HG03565 (cell line): ENCODE data around the gene PRMT2.

ENCODE experiments used
- ATAC-seq: cut with Tn5 transposase; IDR thresholded peaks from one replicate; pipeline ENCODE4 v1.9.1; 2021; ENCODE audit warnings: mild to moderate bottlenecking, moderate library complexity; ENCODE audit not compliant: unreplicated experiment

PRMT2 gene

GRCh38 chr21:46635324-46636180 lies at the start of gene PRMT2:
Gene PRMT2 (plus strand): TSS chr21:46635674. CDS start chr21:46636952, 1,278 bp downstream.
- peak; percentile 89 for ATAC-seq

DNA sequence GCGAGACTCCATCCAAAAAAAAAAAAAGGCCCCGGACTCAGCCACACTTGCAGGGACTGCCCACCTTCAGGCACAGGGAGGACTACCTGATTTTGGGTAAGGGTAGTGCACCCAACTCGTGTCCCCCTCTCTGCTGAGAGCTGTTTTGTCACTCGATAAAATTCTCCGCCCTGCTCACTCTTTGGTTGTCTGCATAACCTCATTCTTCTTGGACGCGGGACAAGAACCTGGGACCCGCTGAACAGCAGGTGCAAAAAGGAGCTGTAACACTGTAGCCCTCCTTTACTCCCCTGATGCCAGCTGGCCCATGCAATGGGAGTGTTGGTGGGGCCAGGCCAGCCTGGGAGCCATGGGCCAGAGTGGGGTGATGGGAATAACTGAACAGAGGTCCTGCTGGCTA lies 41.2 kb upstream of the PRMT2 start:
- no peak for ATAC-seq

DNA sequence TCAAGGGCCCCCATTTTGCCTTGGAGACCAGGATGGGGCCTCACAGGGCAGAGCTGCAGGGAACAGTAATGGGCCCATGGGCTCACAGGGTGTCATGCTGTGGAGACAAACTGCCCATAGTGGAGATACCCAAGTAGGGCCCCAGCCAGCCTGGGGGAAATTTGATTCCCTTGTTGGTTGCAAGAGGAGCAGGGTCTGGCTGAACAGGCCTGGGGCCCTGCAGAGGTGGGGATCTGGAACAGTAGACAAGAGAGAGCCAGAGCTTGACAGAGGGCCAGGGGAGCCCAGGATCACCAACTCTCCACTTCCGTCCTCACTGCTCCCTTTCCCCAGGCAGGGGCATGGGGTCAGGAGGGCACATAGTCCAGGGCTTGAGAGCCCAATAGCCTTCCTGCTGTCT lies 39.3 kb upstream of the PRMT2 start:
- ATAC-seq, result no peak

- no peak for ATAC-seq
Measured at GRCh38 chr21:46597031-46597430, 38.4 kb upstream of the PRMT2 start.

GRCh38 chr21:46597896-46598343 lies 37.6 kb upstream of the PRMT2 start:
- no peak for ATAC-seq

GRCh38 chr21:46598581-46599572 lies 36.6 kb upstream of the PRMT2 start:
- no peak for ATAC-seq

DNA sequence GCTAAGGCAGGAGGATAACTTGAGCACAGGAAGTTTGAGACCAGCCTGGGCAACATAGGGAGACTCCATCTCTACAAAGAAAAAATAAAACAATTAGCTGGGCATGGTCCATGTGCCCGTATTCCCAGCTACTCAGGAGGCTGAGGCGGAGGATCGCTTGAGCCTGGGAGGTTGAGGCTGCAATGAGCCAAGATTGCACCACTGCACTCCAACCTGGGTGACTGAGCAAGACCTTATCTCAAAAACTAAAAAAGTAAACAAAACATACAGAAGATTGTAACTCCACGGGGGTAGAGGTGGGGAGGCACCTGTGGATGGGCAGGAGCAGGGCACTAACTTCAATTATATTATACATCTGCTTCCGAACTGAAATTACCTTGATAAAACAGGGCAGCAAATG lies 35.2 kb upstream of the PRMT2 start:
- no peak for ATAC-seq

DNA sequence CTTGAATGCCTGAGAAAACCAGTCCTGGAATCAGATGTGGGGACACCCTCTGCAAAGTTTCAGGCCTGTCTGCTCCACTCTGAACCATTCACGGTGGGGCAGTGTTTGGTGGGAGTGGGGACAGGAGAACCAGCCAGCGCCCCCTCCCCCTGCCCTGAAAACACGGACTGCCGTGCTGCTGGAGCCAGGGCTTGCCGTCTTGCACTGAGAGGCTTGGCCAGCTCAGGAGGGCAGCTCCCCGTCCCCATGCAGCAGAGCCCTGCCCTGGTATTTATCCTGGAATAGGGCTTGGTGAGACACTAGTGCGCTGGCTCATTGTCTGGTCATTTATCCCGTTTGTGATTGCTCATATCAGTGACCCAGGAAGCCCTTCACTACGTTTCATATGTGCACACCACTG lies 34.5 kb upstream of the PRMT2 start:
- no peak for ATAC-seq

GRCh38 chr21:46603228-46603627 lies 32.2 kb upstream of the PRMT2 start:
- ATAC-seq, result no peak

GRCh38 chr21:46604329-46604974 lies 31.0 kb upstream of the PRMT2 start:
- no peak for ATAC-seq

DNA sequence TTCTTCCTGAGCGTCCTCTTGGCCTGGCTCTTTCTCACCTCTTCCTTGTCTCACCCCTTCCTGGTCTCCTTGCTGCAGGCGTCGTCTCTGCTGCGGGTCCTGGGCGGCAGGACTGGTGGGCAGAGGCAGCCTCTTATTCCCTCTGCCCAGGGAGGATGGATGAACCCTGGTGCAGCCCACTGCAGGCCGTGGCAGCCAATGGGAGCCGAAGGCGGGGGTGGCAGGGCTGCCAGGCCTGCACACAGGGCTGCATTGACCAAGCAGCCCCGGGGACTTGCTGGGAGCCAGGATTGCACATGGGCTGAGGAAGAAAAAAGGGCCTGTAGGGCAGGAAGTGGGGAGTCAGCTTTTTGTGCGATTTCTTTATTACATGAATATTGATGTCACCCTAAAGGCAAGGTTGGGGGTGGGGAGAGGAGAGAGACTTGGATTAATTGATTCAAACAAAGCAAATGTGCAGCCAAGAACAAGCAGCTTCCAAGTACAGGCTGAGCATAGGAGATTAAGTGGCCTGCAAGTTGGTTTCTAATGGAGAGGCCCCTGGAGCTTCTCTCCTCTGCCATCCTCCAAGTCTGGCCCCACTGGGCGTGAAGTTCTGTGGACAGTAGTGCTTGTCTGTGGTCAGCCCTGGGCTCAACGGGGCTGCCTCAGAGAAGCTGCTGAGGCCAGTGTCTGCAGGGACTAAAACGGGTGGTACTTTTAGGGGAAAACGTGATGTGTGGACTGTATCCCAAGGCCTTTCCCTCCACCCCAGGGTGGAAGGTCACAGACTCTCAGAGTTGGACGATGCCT lies 30.3 kb upstream of the PRMT2 start, which contains the start of gene S100B:
Gene S100B (minus strand): TSS at position 108 of the 792 bp plus-strand sequence. CDS start 2,667 bp downstream, outside the sequence.
- ATAC-seq, result no peak

DNA sequence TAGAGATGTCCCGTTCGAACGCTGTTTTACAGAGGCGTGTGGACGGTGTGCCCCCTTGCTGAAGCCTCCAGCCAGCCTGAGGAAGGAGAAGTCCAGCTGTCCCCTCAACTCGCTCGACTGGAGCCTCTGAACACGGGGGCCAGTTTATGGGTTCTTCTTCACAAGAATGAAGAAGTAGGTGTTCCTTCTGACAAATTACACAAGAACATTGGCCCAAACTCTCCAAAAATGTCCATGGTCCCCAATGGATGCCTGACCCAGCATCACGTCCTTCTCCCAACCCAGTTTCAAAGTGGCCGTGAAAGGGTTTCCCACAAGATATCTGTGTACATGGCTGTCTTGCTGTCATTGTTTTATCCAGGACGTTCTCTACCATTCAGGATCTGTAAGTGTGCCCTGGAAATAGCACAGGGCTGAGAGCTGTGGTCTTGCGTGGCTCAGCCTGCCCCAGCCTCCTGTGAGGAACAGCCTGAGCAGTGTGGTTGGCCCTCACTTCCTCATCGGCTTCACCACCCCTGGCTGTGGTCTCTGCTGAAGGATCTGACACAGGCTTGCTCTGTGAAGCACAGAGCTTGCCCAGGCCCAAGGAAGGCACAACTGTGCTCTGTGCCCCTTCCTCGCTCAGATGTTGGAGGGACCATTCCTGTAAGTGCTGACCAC lies 29.6 kb upstream of the PRMT2 start:
- no peak for ATAC-seq

DNA sequence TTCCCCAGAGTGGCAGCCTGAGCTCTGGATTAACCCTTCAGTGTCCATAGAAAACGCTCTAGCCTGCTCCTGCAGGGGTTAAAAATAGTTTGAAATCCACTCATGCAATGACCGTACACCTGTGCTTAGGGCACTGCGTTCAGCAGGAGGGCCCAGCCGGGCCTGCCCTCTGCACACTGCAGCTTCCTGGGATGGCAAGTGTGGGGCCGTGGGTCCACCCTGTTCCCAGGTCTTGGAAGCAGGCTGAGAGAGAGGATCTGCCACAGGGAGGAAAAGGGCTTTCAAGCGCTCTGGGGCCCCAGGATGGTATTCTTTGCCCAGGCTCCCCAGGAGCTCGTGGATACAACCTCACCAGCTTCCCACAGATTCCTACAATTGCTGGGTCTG lies 29.1 kb upstream of the PRMT2 start:
- ATAC-seq, result no peak

DNA sequence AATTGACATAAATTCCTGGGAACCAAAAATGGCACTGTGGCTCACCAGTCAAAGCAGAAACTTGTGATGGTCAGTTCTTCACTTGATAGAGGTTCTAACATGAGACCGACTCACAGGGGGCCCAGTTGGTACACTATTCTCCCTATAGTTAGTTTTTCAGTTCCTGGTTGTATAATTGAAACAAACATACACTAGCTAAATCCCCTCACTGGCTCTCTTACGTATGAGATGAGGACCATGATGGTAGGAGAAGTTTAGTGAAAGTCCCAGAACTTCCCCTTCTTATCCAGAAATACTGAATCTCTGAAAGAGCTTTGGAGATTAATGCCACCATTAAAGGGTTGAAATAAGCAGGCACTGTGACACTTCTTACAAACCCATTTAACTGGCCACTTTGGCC lies 27.8 kb upstream of the PRMT2 start:
- no peak for ATAC-seq

- peak; percentile 63 for ATAC-seq
Measured at GRCh38 chr21:46608672-46609111, 26.8 kb upstream of the PRMT2 start.

DNA sequence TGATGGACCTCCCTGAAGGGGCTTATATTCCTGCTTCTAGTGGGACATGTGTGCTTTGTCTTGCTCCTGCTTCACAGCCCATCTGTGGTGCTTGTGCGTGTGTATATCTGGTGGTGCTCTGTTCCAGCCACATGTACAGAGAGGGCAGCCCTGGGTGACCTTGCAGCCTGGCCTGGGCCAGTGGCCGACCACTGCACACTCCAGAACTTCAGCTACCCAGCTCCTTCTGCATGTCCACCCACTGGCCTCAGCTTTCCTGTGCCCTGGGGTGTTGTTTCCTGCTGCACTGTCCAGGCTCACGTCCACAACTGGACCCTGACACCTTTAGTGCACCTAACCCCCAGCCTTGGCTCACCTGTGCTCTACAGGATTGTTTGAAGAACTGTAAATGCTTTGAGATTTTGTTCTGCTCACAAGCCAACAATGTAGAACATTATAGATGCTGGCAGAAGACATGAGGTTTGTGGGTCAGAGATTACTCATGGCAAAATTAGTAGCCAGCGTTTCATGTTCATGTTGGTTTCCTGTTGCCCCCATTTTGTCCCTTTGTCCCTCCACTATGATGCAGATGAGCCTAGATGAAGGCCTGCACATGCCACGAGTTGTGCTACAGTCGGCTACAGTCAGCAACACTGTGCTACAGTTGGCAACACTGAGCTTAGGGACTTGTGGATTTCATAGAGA lies 25.3 kb upstream of the PRMT2 start:
- ATAC-seq, result no peak

- ATAC-seq, result no peak
Measured at GRCh38 chr21:46613391-46613790, 22.1 kb upstream of the PRMT2 start.

GRCh38 chr21:46616050-46616449 lies 19.4 kb upstream of the PRMT2 start:
- no peak for ATAC-seq

DNA sequence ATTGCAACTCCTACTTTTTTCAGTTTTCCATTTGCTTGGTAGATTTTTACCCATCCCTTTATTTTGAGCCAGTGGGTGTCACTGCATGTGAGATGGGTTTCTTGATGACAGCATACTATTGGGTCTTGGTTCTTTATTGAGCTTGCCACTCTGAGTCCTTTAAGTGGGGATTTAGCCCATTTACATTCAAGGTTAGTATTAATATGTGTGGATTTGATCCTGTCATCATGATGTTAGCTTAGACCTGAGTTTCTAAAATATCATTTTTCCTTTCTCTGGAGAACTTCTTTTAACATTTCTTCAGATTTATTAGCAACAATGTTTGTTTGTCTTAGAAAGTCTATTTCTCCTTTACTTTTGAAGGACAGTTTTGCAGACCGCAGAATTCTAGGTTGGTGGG lies 18.8 kb upstream of the PRMT2 start:
- no peak for ATAC-seq
